ENCODE measurements around the gene ATP2A3.

The ATP2A3 gene

DNA sequence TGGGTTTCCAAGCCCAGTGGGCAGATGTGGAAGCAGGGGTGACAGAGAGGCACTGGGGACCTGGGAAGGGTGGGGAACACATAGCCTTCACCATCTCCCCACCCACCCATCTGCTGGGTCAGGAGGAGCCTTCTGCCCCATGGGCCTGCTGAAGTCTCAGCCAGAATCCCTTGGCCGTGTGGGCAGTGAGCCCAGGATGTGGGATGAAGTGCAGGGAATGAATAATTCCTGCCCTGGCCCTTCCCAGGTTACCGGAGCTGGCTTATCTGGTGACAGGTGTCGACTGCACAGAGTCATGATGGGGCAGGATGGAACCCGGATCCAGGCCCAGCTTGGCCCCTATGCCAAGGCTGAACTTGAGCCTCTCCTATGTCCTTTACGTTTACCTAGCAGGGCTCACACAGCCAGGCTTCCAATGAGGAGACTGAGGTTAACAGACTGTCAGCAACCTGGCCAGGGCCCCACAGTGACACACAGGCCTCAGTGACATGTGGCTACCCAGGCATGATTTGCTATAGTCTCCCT lies 17.5 kb downstream of the ATP2A3 start:
- Mint-ChIP-seq H3K27ac (no peak overlapping the region), H3K27me3 (no peaks in the 10 kb centered on the region), H3K36me3 (ENCODE audit: low read depth) (peaks cover 82% of the 10 kb centered on the region), H3K9me3 (no peaks in the 10 kb centered on the region), H3K4me1 (ENCODE audit: low read depth) (no peaks in the 10 kb centered on the region), H3K4me3 (no peak overlapping the region)
- no peak for DNase-seq

DNA sequence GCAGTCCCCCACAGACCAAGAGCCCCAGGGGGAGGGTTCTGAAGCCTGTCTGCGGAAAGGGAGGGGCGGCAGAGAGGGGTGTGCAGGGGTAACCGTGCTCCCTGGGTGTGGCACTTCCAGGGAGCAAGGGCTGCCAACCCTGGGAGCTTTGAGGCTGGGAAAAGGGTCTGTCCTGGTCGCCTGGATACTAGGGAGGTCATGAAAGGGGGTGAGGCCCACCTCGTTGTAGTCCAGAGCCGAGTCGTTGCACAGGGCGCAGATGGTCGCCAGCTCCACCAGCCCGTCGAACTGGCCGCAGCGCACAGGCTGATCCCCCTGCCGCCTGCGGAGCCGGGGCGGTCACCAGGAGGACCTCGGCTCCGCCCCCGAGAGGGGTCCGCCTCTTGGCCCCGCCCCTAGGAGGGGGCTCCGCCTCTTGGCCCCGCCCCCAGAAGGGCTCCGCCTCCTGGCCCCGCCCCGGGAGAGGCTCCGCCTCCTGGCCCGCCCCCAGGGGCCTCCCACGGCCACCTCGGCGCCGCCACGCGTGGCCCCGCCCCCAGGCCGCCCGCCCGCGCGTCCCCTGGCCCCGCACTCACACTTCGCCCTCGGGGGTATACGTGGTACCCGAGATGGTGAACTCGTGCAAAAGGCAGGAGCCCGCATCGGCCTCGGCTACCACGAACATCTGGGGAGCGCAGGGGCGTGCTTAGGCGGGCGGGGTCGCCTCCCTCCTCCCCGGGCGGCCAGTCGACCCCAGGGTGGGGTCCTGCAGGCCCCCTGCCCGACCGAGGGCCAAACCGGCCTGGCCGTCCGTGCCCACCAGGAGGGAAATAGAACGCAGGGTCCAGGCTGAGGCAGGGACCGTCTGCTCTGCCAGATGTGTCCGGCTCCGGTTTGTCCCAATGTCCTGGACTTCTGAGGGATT lies 19.5 kb downstream of the ATP2A3 start:
- Mint-ChIP-seq H3K9me3 (no peaks in the 10 kb centered on the region), H3K36me3 (ENCODE audit: low read depth) (peaks cover 89% of the 10 kb centered on the region), H3K4me1 (ENCODE audit: low read depth) (no peaks in the 10 kb centered on the region), H3K4me3 (no peak overlapping the region), H3K27me3 (no peaks in the 10 kb centered on the region), H3K27ac (no peak overlapping the region)
- peak; percentile 70 for DNase-seq

DNA sequence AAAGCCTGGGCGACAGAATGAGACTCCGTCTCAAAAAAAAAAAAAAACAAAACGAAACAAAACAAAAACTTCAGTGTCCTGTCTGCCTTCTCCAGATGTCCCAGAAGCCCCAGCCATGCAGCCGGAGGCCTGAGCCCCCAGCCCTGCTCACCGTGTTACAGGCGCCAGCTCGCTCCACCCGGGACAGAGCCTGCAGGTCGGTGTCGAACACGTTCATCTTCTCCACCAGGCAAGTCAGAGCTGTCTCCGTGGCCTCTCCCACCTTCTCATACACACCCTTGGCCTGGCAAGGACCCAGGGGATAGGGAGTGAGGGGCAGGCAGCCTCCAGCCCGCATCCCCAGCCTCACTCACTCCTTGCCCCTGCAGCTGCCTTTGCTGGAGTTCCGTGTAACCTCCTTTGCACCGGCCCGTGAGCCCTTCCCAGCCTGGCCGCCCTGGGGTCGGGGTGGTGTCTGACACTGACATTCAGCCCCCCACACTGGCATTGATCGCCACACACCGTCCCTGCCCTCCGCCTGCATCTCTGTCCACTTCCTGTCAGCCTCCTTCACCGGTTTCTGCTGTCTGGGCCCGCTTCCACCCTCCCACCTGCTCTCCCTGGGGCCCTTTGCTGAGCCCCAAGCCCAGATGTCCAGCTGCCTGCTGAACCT lies 20.9 kb downstream of the ATP2A3 start:
- Mint-ChIP-seq H3K27ac (peak overlapping the region; percentile 66), H3K9me3 (no peaks in the 10 kb centered on the region), H3K4me3 (no peak overlapping the region), H3K4me1 (ENCODE audit: low read depth) (no peaks in the 10 kb centered on the region), H3K36me3 (ENCODE audit: low read depth) (peaks cover 87% of the 10 kb centered on the region), H3K27me3 (no peaks in the 10 kb centered on the region)
- no peak for DNase-seq

DNA sequence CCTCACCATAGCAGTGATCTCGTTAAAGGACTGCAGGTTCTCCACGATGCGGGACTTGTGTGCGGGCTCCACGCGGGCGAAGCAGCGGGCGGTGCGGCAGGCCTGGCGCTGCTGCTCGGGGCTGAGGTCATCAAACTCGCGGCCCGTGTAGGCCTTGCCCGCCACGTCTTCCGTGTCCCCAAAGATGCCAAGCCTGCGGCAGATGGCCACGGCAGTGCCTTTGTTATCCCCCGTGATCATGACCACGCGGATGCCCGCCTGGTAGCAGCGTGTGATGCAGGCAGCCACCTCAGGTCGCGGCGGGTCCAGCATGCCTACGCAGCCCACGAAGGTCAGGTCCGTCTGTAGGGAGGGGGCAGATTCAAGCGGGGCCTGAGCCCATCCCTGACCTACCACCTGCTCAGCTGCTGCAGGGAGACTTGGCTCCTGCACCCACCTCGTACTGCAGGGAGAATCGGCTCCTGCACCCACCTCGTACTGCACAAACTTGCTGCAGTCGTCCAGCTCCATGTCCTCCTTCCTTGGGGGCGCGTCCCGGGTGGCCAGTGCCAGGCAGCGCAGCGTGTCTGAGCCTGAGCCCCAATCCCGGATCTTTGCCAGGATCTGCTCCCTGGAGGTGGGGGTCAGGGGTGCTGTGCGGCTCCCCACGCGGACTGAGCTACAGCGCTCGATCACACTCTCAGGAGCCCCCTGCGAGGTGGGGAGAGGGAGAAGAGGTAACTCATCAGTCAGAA lies 23.1 kb downstream of the ATP2A3 start:
- Mint-ChIP-seq H3K27ac (peak overlapping the region; percentile 11), H3K4me3 (no peak overlapping the region), H3K27me3 (no peaks in the 10 kb centered on the region), H3K4me1 (ENCODE audit: low read depth) (no peaks in the 10 kb centered on the region), H3K9me3 (no peaks in the 10 kb centered on the region), H3K36me3 (ENCODE audit: low read depth) (peaks cover 89% of the 10 kb centered on the region)
- DNase-seq = no peak

DNA sequence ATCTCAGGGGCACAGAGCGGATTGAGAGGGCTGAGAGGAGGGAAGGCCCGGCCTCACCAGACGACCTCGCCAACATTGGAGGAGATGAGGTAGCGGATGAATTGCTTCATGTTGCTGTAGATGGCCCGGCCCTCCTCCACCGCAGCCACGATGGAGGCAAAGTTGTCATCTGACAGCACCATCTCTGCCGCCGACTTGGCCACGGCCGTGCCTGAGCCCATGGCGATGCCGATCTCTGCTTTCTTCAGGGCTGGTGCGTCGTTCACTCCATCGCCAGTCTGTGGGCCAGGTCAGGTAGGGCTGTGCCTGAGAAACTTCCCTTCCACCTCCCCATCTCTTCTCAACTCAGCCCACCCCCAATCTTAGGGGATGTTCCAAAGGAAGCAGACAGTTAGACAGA lies 26.9 kb downstream of the ATP2A3 start:
- Mint-ChIP-seq H3K4me1 (ENCODE audit: low read depth) (no peaks in the 10 kb centered on the region), H3K36me3 (ENCODE audit: low read depth) (peaks cover 91% of the 10 kb centered on the region), H3K9me3 (no peaks in the 10 kb centered on the region), H3K27me3 (no peaks in the 10 kb centered on the region), H3K27ac (no peak overlapping the region), H3K4me3 (no peak overlapping the region)
- no peak for DNase-seq

DNA sequence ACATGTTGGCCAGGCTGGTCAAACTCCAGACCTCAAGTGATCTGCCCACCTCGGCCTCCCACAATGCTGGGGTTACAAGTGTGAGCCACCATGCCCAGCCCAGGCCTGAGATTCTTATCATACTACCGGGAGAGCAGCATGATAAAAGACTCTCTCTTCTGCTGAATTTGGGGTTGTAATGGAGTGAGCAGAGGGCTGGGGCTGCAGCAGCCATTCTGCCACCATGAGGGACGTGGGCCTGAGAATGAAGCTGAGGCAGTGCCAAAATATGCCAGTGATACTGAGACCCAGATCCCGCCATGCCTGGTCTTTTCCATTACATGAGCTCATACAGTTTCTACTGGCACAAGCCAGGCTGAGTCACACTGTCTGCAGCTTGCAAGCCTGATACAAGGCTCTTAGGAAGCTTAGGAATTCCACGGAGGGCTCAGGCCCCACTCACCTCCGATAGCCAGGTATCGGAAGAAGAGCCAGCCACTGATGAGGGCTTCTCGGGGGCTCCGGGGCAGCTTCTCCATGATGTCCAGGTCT lies 28.3 kb downstream of the ATP2A3 start:
- Mint-ChIP-seq H3K4me3 (no peak overlapping the region), H3K36me3 (ENCODE audit: low read depth) (peaks cover 86% of the 10 kb centered on the region), H3K27ac (peak overlapping the region; percentile 40), H3K27me3 (no peaks in the 10 kb centered on the region), H3K9me3 (no peaks in the 10 kb centered on the region), H3K4me1 (ENCODE audit: low read depth) (no peaks in the 10 kb centered on the region)
- no peak for DNase-seq

DNA sequence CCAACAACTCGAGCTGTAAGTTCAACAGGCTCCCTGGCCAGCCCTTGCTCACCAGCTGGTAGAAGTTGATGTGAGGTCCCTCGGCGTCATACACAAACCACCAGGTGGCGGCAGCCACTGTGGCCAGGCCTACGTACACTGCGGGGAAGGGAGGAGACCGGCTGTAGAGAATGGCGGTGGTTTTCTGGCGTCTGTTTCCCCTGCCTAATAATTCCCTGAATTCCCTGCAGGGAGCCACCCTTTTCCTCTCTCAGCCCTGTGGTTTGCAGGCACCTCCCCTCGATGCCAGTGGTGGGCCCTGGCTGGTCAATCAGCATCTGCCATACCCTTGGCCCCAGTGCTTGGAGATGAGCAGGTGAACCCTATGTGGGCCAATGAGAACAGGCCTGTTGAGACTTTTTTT lies 29.1 kb downstream of the ATP2A3 start:
- Mint-ChIP-seq H3K4me1 (ENCODE audit: low read depth) (no peaks in the 10 kb centered on the region), H3K4me3 (no peak overlapping the region), H3K36me3 (ENCODE audit: low read depth) (peaks cover 86% of the 10 kb centered on the region), H3K27ac (no peak overlapping the region), H3K9me3 (no peaks in the 10 kb centered on the region), H3K27me3 (no peaks in the 10 kb centered on the region)
- DNase-seq = no peak

DNA sequence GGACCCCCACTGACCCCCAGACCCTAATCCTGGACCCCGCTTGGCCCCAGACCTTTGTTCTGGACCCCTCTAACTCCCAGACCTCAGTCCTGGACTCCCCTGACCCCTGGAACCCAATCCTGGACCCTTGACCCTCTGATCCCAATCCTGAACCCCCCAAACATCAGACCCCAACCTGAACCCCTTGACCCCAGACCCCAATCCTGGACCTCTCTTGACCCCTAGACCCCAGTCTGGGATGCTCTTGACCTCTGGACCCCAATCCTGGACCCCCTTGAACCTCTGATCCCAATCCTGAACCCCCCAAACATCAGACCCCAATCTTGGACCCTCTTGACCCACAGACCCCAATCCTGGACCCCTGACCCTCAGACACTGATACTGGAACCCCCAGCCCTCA lies 34.5 kb downstream of the ATP2A3 start:
- peaks cover 81% of the 10 kb centered on the region for H3K36me3 Mint-ChIP-seq (ENCODE audit: low read depth)
- DNase-seq = no peak
- no peak overlapping the region for H3K4me3 Mint-ChIP-seq
- no peaks in the 10 kb centered on the region for H3K4me1 Mint-ChIP-seq (ENCODE audit: low read depth)
- H3K27me3 Mint-ChIP-seq = no peaks in the 10 kb centered on the region
- no peak overlapping the region for H3K27ac Mint-ChIP-seq
- no peaks in the 10 kb centered on the region for H3K9me3 Mint-ChIP-seq

DNA sequence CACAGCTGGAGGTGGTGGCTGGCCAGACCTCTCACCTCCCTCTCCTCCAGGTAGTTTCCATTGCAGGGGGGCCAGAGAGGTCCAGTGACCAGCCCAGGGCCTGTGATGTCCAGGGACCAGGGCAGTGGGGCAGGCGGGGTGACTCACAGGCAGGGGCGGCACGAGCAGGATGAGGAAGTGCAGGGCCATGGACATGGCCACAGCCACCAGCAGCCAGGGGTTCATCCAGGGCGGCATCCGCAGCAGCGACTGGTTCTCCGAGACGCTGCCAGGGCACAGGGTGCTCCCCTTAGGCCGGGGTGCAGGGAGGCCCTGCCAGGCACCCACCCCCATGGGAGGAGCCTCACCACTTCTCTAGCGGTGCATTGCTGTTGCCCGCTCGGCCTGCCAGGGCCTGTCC lies 35.1 kb downstream of the ATP2A3 start:
- H3K9me3 Mint-ChIP-seq = no peaks in the 10 kb centered on the region
- H3K4me1 Mint-ChIP-seq (ENCODE audit: low read depth) = no peaks in the 10 kb centered on the region
- no peak overlapping the region for H3K4me3 Mint-ChIP-seq
- H3K27ac Mint-ChIP-seq = no peak overlapping the region
- H3K36me3 Mint-ChIP-seq (ENCODE audit: low read depth) = peaks cover 80% of the 10 kb centered on the region
- H3K27me3 Mint-ChIP-seq = no peaks in the 10 kb centered on the region
- no peak for DNase-seq

DNA sequence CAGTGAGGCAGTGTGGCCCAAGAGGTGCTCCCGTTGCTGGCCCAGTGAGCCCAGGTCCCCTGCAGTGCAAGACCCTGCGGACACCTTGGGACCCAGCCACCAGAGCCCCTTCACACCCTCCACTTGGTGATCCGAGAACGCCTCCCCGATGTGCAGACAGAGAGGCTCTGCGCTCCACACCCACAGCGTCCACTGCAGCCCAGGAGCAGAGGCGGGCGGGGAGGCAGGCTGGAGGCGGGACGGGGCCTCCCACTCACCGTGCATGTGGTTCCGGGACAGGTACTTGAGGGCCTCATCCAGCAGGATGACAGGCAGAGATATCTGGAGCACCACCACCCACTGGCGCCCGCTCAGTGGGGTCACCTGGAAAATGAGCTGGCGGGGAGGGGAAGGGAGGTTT lies 35.8 kb downstream of the ATP2A3 start:
- peaks cover 76% of the 10 kb centered on the region for H3K36me3 Mint-ChIP-seq (ENCODE audit: low read depth)
- no peak overlapping the region for H3K4me3 Mint-ChIP-seq
- H3K27ac Mint-ChIP-seq = no peak overlapping the region
- H3K9me3 Mint-ChIP-seq = no peaks in the 10 kb centered on the region
- no peaks in the 10 kb centered on the region for H3K4me1 Mint-ChIP-seq (ENCODE audit: low read depth)
- DNase-seq = no peak
- H3K27me3 Mint-ChIP-seq = no peaks in the 10 kb centered on the region

DNA sequence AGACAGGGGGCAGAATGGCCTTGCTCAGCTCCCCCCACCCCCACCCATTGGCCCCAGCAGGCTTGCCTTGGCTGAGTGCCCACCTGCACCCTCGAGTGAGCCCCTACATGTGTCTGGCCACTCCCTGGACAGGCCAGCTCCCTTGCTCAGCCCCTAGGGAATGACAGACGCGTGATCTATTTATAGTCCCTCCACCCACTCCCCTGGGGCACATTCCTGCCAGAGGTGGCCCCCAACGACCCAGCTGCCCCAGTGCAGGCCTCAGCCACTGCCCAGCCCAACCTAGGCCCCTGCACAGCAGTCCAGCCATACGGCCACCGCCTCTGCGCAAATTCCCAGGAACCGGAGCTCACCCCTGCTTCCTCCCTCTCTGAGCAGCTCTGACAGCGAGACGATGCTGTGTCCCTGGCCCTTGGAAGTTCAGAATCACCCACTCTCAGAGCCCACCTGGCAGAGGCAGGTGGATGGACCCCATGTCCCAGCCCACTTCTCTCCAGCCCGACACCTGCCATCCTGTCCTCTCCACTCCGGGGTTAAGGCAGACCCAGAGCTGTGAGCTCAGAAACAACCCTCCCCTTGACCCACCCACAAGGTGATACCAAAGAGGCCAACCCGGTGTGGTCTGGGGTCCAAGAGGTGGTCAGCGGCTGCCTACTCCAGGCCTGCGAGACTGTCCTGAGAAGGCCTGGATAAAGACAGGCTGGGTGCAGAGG lies 36.5 kb downstream of the ATP2A3 start:
- Mint-ChIP-seq H3K27me3 (no peaks in the 10 kb centered on the region), H3K9me3 (no peaks in the 10 kb centered on the region), H3K4me3 (no peak overlapping the region), H3K36me3 (ENCODE audit: low read depth) (peaks cover 72% of the 10 kb centered on the region), H3K27ac (peak overlapping the region; percentile 37), H3K4me1 (ENCODE audit: low read depth) (no peaks in the 10 kb centered on the region)
- DNase-seq = no peak

DNA sequence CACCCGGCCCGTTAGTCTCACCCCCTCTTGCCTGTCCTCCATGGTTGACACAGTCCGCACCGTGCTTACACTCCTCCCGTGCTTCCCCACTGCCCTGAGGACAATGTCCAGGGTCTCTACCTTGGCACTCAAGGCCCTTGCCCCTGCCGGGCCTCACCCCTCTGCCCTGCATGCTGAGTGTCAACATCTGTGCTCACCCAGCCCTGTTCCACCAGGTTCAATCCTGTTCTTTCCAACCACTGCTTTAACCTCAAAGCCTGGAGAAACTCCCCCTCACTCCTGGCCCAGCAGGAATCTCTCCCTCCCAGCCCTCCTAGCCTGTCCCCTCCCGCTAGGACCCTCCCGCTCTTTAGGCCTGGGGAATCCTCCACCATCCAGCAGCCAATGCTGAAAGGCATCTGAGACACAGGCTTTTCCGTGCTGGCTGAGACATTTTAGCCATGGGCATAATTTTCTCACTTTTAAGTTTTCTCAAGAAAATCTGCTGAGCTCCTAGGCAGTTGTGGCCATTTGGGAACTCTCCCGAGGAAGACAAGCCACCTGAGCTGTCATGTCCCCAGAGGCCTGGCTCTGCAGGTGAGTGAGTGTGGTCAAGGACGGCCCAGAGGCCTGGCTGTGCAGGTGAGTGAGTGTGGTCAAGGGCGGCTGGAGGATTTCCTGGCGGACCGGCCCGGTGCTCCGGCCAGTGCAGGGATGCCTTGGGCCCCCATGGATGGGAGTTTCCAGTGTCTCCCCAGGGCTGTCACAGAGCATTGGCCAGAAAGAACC lies 37.2 kb downstream of the ATP2A3 start:
- H3K36me3 Mint-ChIP-seq (ENCODE audit: low read depth) = peaks cover 67% of the 10 kb centered on the region
- H3K4me3 Mint-ChIP-seq = no peak overlapping the region
- DNase-seq = no peak

DNA sequence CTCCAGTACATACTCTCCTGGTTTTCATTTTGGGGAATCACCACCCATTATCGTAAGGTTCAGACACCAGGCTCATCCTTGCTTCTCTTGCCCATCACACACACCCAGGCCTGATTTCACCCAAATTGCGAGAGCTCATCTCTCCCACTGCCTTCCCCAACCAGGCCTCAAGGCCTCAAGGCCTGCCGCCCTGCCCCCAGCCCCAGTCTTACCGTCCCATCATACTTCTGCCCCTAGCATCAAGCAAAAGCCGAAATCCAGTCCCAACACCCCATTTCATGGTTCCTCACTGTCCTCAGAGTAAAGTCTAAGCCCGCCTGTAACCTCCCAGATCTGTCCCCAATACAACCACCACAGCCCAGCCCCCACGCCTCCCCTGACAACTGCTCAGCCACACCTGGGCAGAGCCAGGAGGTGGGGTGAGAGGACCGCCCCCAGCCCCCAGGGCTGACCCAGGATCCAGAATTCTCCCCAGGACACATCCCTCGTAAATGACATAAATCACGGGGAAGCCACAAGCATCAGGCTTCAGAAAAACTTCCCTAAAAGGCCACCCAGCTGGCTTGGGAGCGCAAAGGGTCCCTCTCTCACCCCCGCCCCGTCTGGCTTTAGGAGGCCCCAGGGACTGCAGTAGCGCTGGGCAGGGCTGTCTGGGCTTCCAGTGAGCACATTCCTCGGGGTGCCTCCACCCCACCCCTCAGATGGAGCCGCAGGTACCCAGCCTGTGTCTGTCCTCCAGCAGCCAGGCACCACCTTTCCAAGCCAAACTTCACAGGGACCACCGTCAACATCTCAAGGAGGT lies 38.4 kb downstream of the ATP2A3 start:
- H3K4me3 Mint-ChIP-seq = no peak overlapping the region
- no peaks in the 10 kb centered on the region for H3K27me3 Mint-ChIP-seq
- H3K36me3 Mint-ChIP-seq (ENCODE audit: low read depth) = peaks cover 59% of the 10 kb centered on the region
- no peaks in the 10 kb centered on the region for H3K9me3 Mint-ChIP-seq
- no peak for DNase-seq
- H3K27ac Mint-ChIP-seq = peak overlapping the region; percentile 26
- H3K4me1 Mint-ChIP-seq (ENCODE audit: low read depth) = no peaks in the 10 kb centered on the region

More for the DNA sequence above, 37.2 kb downstream of the ATP2A3 start:
- peak overlapping the region; percentile 26 for H3K27ac Mint-ChIP-seq
- no peaks in the 10 kb centered on the region for H3K9me3 Mint-ChIP-seq
- no peaks in the 10 kb centered on the region for H3K4me1 Mint-ChIP-seq (ENCODE audit: low read depth)
- H3K27me3 Mint-ChIP-seq = no peaks in the 10 kb centered on the region

Measured in activated T-cell treated with anti-CD3 and anti-CD28 coated beads, Interleukin-2, amount 50 U/mL, for 24 hours (primary cell).